SW 1271 (cell line): ENCODE data around the gene ADAMTS6.

ENCODE experiments used
- DNase-seq, 2 experiments: peaks; one replicate each; lab custom pipeline; 2025; lab: John Stamatoyannopoulos, UW

Gene ADAMTS6

DNA sequence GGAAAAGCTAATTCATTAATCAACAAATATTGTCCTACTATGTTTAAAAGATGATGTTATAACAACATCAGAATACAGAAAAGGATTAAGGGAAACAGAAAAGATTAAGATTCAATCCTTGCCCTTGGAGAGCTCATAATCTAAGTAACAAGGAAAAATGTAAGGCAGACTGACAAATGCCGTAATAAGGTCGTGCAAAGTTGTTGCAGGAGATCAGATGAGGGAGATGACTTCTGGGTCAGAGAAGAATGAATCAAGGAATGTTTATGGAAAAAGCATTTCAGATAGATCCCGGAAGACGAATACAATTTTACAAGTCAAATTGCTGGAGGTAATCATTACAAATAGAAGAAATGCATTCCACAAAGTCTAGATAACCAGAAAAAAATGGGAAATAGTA, 6.4 kb downstream of the ADAMTS6 start:
- DNase-seq = no peak

GRCh38 chr5:65474130-65474711, 7.5 kb downstream of the ADAMTS6 start:
- DNase-seq = no peak

GRCh38 chr5:65468633-65469032, 13.1 kb downstream of the ADAMTS6 start:
- no peak for DNase-seq

DNA sequence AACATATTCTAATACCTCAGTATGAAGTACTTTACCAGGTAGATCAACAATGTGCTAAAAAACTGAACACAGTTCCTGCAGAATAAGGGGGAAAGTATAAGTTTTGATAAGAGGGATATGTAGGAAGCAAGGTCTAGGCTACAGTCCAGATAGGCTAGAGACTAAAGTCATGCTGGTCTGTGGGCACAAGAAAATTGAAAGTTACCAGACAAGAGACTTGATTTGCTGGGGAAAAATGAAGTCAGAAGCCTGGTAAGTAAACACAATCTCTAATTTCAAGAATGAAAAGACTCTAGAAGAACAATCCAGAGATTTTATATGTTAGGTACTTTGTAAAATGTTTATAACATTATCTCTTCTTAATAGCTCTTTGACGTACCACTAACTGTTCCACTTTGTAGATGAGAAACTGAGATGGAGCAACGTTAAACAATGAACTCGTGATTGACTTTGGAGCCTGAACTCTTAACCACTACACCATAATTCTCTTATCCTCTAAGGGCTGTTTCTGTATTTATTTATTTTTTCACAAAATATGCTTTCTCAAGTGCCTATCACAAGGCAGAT, 19.5 kb downstream of the ADAMTS6 start:
- no peak for DNase-seq

DNA sequence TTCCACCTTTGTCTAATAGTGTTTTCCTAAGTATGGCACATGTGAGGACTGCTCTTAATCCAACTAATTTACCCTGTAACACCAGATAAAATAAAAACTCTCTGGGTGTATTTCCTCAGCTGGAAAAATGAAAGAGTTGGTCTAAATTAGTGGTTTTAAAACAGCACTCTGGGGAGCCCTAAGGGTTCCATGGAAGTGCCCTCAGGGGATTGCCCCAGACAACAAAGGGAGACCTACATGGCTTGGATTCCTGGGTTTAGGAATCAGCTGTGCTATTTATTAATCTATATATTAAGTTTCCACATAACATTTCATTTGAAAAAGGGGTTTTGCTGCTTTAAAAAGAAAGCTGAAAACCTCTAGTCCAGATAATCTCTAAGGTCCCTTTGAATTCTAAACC, 20.2 kb downstream of the ADAMTS6 start:
- no peak for DNase-seq

DNA sequence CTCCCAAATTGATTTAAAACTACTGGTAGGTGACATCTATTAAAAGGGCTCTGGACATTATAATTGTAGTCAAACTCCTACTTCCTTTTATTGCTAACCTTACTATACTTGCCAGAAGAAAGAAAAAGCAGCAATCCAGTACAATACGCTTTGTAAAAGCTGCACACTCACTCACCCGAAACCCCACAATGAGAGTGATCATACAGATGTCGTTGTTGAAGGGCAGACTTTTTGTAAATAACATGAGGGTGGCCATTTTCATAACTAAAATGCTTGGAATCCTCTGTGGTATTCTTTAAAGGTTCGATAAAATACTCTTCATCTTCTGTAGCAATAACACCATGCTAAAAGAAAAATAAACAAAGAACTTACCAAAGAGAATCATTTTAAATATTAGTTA, 21.7 kb downstream of the ADAMTS6 start:
- no peak for DNase-seq

DNA sequence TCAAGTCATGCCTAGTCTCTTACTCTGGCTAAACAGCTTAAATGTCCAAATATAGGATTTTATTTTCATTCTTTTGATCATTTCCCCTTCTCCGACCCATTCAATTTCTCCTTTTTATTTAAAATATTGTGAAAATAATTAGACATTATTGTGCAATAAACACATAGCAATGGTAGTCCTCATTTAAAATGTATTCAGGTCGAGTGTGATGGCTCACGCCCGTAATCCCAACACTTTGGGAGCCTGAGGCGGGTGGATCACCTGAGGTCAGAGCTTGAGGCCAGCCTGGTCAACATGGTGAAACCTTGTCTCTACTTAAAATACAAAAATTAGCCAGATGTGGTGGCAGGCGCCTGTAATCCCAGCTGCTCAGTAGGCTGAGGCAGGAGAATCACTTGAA, 26.7 kb downstream of the ADAMTS6 start:
- no peak for DNase-seq

GRCh38 chr5:65451436-65451835, 30.3 kb downstream of the ADAMTS6 start:
- no peak for DNase-seq

- no peak for DNase-seq
These were observed 35.0 kb downstream of the ADAMTS6 start for GRCh38 chr5:65446682-65447081.

- no peak for DNase-seq
These were observed 39.9 kb downstream of the ADAMTS6 start for GRCh38 chr5:65441800-65442199.

DNA sequence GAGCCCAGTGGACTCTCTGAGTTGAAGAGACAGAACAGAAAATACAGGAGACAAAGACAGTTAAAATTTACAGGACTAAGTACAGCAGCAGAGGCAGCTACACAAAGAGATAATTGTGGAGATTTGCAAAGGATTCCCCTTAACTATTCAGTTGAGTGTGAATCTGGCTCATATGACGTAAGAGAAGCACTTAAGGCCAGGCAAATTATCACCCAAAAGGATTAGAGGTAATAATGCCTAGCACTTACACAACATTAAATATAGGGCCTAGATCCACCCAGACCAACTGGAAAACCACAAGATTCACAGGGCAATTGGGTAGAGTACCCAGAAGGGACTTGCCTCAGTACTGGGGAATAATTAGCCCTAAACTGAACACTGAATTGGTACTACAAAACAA, 41.3 kb downstream of the ADAMTS6 start:
- DNase-seq = no peak

DNA sequence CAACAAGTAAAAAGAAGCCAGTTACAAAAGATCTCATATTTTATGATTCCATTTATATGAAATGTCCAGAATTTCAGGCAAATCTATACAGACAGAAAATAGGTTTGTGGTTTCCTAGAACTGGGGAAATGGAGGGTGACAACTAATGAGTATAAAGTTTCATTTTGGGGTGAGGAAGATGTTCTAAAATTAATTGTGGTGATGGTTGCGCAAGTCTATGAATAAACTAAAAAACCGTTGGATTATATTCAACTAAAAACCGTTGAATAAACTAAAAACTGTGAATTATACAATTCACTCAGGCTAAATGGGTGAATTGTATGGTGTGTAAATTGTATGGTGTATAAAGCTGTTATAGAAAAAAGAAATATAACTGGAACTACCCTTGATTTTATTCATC, 47.6 kb downstream of the ADAMTS6 start:
- no peak for DNase-seq

DNA sequence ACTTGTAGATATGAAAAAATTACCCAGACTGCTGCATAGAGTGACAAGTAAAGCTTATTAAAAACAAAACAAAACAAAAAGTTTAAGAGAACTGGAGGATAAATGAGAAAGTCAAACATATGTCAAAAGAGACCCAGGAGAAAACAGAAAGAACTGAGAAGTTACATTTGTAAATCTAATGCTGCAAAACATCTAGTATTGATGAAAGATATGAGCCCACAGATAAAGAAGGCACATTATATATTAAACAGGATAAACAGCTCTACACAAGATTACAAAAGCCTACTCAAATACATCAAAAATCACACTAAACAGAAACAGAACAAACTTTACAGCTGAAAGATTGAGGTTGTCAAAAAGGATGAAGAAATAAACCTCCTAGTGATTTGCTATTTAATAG, 55.1 kb downstream of the ADAMTS6 start:
- DNase-seq = no peak

- no peak for DNase-seq
These were observed 58.1 kb downstream of the ADAMTS6 start for GRCh38 chr5:65423623-65424022.

DNA sequence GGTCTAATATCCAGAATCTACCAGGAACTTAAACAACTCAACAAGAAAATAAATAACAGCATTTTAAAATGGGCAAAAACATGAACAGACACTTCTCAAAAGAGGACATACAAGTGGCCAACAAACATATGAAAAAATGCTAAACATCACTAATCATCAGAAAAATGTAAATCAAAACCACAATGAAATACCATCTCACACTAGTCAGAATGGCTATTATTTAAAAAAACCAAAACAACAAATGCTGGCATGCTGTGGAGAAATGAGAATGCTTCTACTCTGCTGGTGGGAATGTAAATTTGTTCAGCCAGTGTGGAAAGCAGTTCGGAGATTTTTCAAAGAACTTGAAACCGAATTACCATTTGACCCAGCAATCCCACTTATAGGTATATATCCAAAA, 63.1 kb downstream of the ADAMTS6 start:
- no peak for DNase-seq

DNA sequence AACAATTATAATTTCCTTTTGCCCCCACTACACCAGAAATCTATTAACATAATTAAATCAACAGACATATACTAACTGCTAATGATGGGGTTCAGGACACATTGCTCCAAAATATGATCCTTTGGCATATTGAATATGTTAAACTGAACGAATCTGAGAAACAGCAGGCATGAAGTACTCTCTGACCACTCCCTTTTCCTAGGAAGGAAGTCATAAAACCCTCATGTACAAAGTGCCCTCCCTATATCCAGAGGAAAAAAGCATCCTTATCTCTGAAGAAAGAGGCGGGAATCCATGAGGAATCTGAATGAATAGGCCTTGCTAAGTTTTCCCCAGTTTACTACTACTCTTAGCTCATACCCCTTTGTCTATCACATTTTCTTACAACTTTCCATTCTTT, 67.9 kb downstream of the ADAMTS6 start:
- DNase-seq = no peak

- DNase-seq = no peak
These were observed 68.9 kb downstream of the ADAMTS6 start for GRCh38 chr5:65412842-65413241.

DNA sequence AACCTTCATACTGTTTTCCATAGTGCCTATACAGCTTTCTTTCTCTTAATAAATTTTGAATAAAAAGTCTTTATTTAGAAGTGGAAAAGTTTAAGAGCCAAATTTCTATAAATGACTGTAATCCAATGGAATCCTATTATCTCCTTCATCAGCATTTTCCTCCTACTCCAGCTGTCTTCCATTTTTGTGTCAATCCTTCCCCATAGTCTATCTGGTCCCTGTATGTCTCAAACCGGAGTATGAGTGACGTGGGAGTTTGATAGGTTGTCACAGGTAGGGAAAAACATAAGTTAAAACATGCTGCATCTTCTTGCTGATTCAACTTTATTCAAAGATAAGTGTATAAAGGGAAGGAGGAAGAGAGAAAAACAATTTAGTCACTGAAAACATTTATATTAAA, 70.4 kb downstream of the ADAMTS6 start:
- no peak for DNase-seq

GRCh38 chr5:65395526-65396155, 86.1 kb downstream of the ADAMTS6 start:
- no peak for DNase-seq

GRCh38 chr5:65394087-65394486, 87.6 kb downstream of the ADAMTS6 start:
- peak in 1 of 2 experiments; percentile 35 for DNase-seq

DNA sequence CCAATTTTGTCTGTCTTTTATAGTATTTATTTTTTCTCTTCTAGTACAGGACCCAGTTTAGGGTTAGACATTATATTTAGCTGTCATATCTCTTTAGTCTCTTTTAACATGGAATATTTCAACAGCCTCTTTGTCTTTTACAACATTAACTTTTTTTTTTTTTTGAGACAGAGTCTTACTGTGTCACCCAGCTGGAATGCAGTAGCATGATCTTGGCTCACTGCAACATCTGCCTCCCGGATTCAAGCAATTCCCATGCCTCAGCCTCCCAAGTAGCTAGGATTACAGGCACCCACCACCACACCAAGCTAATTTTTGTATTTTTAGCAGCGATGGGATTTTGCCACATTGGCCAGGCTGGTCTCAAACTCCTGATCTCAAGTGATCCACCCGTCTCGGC, 90.1 kb downstream of the ADAMTS6 start:
- DNase-seq = no peak

DNA sequence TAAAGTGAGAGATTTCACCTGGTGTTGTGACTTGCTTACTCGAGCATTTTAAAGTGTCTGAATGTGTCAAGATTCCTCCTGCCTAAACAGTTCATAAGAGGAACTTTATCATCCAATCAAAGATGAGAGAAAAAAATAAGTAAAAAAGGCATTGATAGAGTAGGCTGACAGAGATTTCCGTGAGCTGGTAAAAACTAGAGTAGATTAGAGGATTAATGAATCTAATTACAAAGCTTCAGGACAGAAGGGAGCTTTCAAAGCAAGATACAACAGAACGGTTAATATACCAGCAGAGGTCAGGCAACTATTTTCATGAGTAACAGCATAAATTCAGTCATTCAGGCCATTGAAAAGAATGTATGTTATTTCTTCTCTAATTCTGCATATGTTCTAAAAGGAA, 91.5 kb downstream of the ADAMTS6 start:
- no peak for DNase-seq

DNA sequence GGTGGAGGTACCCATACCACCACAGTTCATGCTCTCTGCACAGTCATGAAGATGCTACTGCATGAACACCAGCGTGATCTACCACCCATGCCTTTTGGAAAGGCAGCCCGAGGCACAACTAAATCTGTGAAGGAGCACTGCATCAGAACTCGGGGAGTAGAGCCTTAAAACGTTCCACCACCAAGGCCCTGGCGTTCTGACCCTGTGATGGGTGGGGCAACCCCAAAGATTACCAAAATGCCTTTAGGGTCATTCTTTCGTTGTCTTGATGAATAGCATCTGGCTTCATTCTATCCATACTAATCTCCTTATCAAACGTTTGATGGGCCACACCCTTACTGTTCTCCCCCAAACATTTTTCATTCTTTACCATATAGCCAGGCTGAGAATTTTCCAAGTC, 97.9 kb downstream of the ADAMTS6 start:
- no peak for DNase-seq

- DNase-seq = peak in 1 of 2 experiments; percentile 54
These were observed 99.1 kb downstream of the ADAMTS6 start for GRCh38 chr5:65382582-65382981.
